GM23338 (cell line): ENCODE data around the gene TTC33. TPM values are rescaled to one million over a fixed set of nuclear protein-coding genes. Genes with fewer than 3 reads are reported as not detected.

Source experiments
- ATAC-seq: fragments of 200-7000 bp; cut with Tn5 transposase; 3 replicates; pipeline ENCODE4 v1.9.1; 2020
- DNase-seq: peaks from one replicate; pipeline ENCODE4 v3.0.0-alpha.2; 2015; ENCODE audit warnings: low spot score
- H2AFZ ChIP-seq: fragments of 200-600 bp; sonication (generic); 2 replicates; pipeline ENCODE4 v1.8.0; 2016; ENCODE audit warnings: antibody characterized with exemption, mild to moderate bottlenecking, moderate library complexity
- H3F3A ChIP-seq: fragments of 200-600 bp; sonication (generic); replicated peaks from 2 replicates; pipeline ENCODE4 v1.8.0; 2017; ENCODE audit warnings: antibody characterized with exemption, mixed run types, low read depth
- H3K27ac ChIP-seq: fragments of 200-600 bp; sonication (generic); 2 replicates; pipeline ENCODE4 v1.6.1; 2016; ENCODE audit warnings: low read depth
- H3K27me3 ChIP-seq: fragments of 200-600 bp; sonication (generic); 2 replicates; pipeline ENCODE4 v1.8.0; 2016; ENCODE audit warnings: mild to moderate bottlenecking, mixed run types, moderate library complexity; ENCODE audit not compliant: insufficient read depth
- H3K36me3 ChIP-seq: fragments of 200-600 bp; sonication (generic); 2 replicates; pipeline ENCODE4 v1.8.0; 2016; ENCODE audit warnings: mild to moderate bottlenecking; ENCODE audit not compliant: insufficient read depth
- H3K4me1 ChIP-seq: fragments of 200-600 bp; sonication (generic); 2 replicates; pipeline ENCODE4 v1.8.0; 2016; ENCODE audit warnings: mild to moderate bottlenecking, moderate library complexity; ENCODE audit not compliant: insufficient read depth
- H3K4me2 ChIP-seq: fragments of 200-600 bp; sonication (generic); 2 replicates; pipeline ENCODE4 v1.7.1; 2017; ENCODE audit warnings: mixed run types
- H3K4me3 ChIP-seq: fragments of 200-600 bp; sonication (generic); 2 replicates; pipeline ENCODE4 v1.6.1; 2016; ENCODE audit warnings: mixed run types
- H3K79me2 ChIP-seq: fragments of 200-600 bp; sonication (generic); replicated peaks from 2 replicates; pipeline ENCODE4 v1.8.0; 2017; ENCODE audit warnings: mild to moderate bottlenecking; ENCODE audit not compliant: insufficient read depth
- H3K9me2 ChIP-seq: fragments of 200-600 bp; sonication (generic); 2 replicates; pipeline ENCODE4 v1.8.0; 2017; ENCODE audit not compliant: insufficient read depth
- H4K20me1 ChIP-seq: fragments of 200-600 bp; sonication (generic); replicated peaks from 2 replicates; pipeline ENCODE4 v1.8.0; 2017; ENCODE audit warnings: mild to moderate bottlenecking; ENCODE audit not compliant: insufficient read depth
- H3K27ac Mint-ChIP-seq: 2 replicates; pipeline ENCODE4 v1.8.0; 2020; ENCODE audit warnings: inconsistent platforms, mild to moderate bottlenecking, moderate library complexity, mixed read lengths
- H3K27me3 Mint-ChIP-seq: 3 replicates; pipeline ENCODE4 v1.8.0; 2022; ENCODE audit warnings: low read depth, mild to moderate bottlenecking, moderate library complexity, mixed read lengths, inconsistent platforms; ENCODE audit not compliant: insufficient read depth, poor library complexity
- H3K36me3 Mint-ChIP-seq: 3 replicates; pipeline ENCODE4 v1.8.0; 2021; ENCODE audit warnings: low read depth, mild to moderate bottlenecking, inconsistent platforms, moderate library complexity, mixed read lengths
- H3K4me1 Mint-ChIP-seq: 3 replicates; pipeline ENCODE4 v1.8.0; 2020; ENCODE audit warnings: mild to moderate bottlenecking, inconsistent platforms, mixed read lengths
- H3K4me3 Mint-ChIP-seq: 3 replicates; pipeline ENCODE4 v1.8.0; 2021; ENCODE audit warnings: moderate library complexity, mild to moderate bottlenecking, inconsistent platforms, mixed read lengths
- H3K9me3 Mint-ChIP-seq: 3 replicates; pipeline ENCODE4 v1.8.0; 2020; ENCODE audit warnings: moderate library complexity, mild to moderate bottlenecking, inconsistent platforms, mixed read lengths
- CREB1 ChIP-seq: fragments of 250-450 bp; sonication (Bioruptor Pico); IDR thresholded peaks from 2 replicates; pipeline ENCODE4 v1.5.0; 2020; ENCODE audit warnings: low read depth, mild to moderate bottlenecking, moderate library complexity
- CTCF ChIP-seq, 2 experiments: fragments of 200-600 bp in 1 of 2; sonication (generic) in 1 of 2; conservative IDR thresholded peaks; 2 replicates each; pipeline versions ENCODE4 v1.5.1 to v1.6.1; 2016 to 2017; ENCODE audit warnings: antibody characterized with exemption in 2 of 2, low read depth in 2 of 2, mild to moderate bottlenecking in 2 of 2, moderate library complexity in 1 of 2
- ETS1 ChIP-seq: IDR thresholded peaks from 2 replicates; pipeline ENCODE4 v1.6.1; 2016; ENCODE audit warnings: antibody characterized with exemption
- EZH2 ChIP-seq: fragments of 200-600 bp; sonication (generic); IDR thresholded peaks from one replicate; pipeline ENCODE4 v1.8.0; 2017; ENCODE audit warnings: antibody characterized with exemption, mild to moderate bottlenecking, low read depth; ENCODE audit not compliant: unreplicated experiment
- JUNB ChIP-seq: IDR thresholded peaks from one replicate; pipeline ENCODE4 v1.6.1; 2016; ENCODE audit warnings: antibody characterized with exemption; ENCODE audit not compliant: unreplicated experiment
- NANOG ChIP-seq: IDR thresholded peaks from 2 replicates; pipeline ENCODE4 v1.6.1; 2016; ENCODE audit warnings: antibody characterized with exemption, borderline replicate concordance
- POLR2AphosphoS5 ChIP-seq: IDR thresholded peaks from 2 replicates; pipeline ENCODE4 v1.6.1; 2016; ENCODE audit warnings: antibody characterized with exemption, low read depth
- ZNF114 ChIP-seq: fragments of 250-450 bp; sonication (Bioruptor Pico); IDR thresholded peaks from 2 replicates; pipeline ENCODE4 v1.5.0; 2020; ENCODE audit warnings: mild to moderate bottlenecking, moderate library complexity
- ZNF331 ChIP-seq: fragments of 250-450 bp; sonication (Bioruptor Pico); IDR thresholded peaks from 2 replicates; pipeline ENCODE4 v1.5.0; 2020; ENCODE audit warnings: low read depth, mild to moderate bottlenecking, moderate library complexity
- ZNF462 ChIP-seq: fragments of 250-450 bp; sonication (Bioruptor Pico); IDR thresholded peaks from 2 replicates; pipeline ENCODE4 v1.5.0; 2020; ENCODE audit warnings: mild to moderate bottlenecking, moderate library complexity
- polyA plus RNA-seq: library from polyadenylated mRNA; unstranded; fragments of >200 nt; fragmentation: Nextera tagmentation; extraction: Ambion mirVana; gene quantifications from 2 replicates; pipeline ENCODE4 v1.2.1, GENCODE V29; 2016
- total RNA-seq: library from RNA; depleted of rRNA; stranded (reverse); fragments of >200 nt; shearing (Covaris generic); gene quantifications from 2 replicates; pipeline ENCODE4 v1.2.3, GENCODE V29; 2014

TTC33 gene
- total and polyA plus RNA-seq, 2 experiments from 2014 or later, result 4.1 to 11.5 TPM

GRCh38 chr5:40667161-40667663, 88.5 kb downstream of the TTC33 start:
- no peak overlapping the region for H3K27ac Mint-ChIP-seq
- TF ChIP-seq CREB1 (no peak), NANOG (no peak), ZNF114 (CRISPR knock-in tag) (no peak), ZNF331 (no peak), EZH2 (no peak), ZNF462 (no peak), JUNB (no peak), CTCF (conservative IDR thresholded peaks at IDR 0.05; ENCODE audit: low read depth in 2 of 2) (no peak), ETS1 (no peak), POLR2AphosphoS5 (no peak)

More at GRCh38 chr5:40667161-40667663, 88.5 kb downstream of the TTC33 start:
- H3K4me3 ChIP-seq, result no peak overlapping the region
- Mint-ChIP-seq H3K4me3 (no peak overlapping the region), H3K9me3 (peaks cover under 1% of the 10 kb centered on the region; the same call in 1 of the 3 replicates), H3K27me3 (no peaks in the 10 kb centered on the region), H3K4me1 (peaks cover 2% of the 10 kb centered on the region; the same call in 1 of the 3 replicates), H3K36me3 (no peaks in the 10 kb centered on the region)
- ATAC-seq (no peak), DNase-seq (no peak)
- no peaks in the 10 kb centered on the region for H3F3A ChIP-seq
- H3K36me3 ChIP-seq, result no peaks in the 10 kb centered on the region
- no peaks in the 10 kb centered on the region for H3K79me2 ChIP-seq
- H3K4me1 ChIP-seq, result no peaks in the 10 kb centered on the region
- no peak overlapping the region for H3K4me2 ChIP-seq
- H3K27me3 ChIP-seq, result no peaks in the 10 kb centered on the region
- no peak overlapping the region for H3K27ac ChIP-seq
- no peaks in the 10 kb centered on the region for H3K9me2 ChIP-seq
- H2AFZ ChIP-seq, result no peak overlapping the region
- no peaks in the 10 kb centered on the region for H4K20me1 ChIP-seq
